Islet precursor cell (in vitro differentiated cells): Measurements from ENCODE around the gene SHISA6.

Experiments used
- DNase-seq: peaks from one replicate; pipeline ENCODE4 v3.0.0-alpha.2; 2018

The SHISA6 gene

GRCh38 chr17:11240841-11241610 is at the start of gene SHISA6:
TSS of gene SHISA6 (plus strand) at chr17:11241213.
- DNase-seq, result peak; percentile 72

DNA sequence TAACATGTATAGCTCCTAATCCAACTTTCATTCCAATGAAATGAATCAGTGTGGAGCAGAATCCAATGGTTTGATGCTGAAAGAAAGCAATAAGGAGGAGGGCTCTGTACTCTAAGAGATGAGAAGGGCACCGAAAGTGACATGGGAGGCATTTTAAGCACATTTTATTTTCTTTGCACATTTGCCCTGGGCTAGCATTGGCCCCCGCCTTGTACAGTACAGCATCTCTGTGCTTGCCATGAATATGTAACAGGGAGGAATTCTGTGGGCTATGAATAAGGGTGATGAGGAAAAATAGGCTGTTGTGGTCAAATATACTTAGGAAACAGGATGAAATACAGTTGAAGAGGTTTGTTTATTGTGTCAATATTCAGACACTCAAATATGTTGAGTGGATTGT is 45.2 kb upstream of the SHISA6 start:
- no peak for DNase-seq

- no peak for DNase-seq
Measured at GRCh38 chr17:11204991-11205390, 36.0 kb upstream of the SHISA6 start.

- no peak for DNase-seq
Measured at GRCh38 chr17:11205659-11206058, 35.4 kb upstream of the SHISA6 start.

DNA sequence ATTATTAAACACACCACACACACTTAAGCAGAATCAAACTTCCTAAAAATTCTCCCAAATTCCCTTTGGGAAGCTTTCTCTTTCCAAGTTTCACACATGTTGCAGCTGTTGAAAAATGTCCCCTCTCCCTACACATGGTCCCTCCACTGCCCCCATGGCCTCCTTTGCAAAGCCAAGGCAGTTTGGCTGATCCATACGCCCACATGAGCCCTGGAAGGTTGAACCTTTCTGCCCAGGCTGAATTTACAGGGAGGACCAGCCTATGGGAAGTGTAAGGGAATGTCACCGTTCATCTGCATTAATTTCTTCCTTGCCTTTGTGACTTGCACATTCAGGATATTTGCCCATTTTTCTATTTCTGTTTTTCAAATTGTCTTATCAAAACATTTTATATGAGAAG is 31.1 kb upstream of the SHISA6 start:
- no peak for DNase-seq

GRCh38 chr17:11212792-11213191 is 28.2 kb upstream of the SHISA6 start:
- no peak for DNase-seq

GRCh38 chr17:11216976-11217375 is 24.0 kb upstream of the SHISA6 start:
- no peak for DNase-seq

DNA sequence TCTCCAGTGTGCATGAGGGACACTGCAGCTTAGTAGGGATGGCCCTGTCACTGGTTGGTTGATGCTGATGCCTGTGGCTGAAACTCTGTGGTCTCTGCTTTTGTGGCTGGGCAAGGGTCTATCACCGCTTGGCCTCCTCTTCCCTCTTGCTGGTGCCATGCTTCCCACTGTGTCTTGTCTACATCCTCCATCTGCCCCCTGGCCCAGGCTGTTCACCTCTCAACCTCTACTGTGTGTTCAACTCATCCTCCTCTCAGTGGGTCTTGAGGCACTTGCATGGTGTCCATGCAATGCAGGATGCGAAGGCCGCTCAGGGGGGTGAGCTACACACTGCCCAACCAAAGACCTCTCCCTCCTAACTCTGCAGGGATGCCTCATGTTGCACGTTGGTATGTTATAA is 19.8 kb upstream of the SHISA6 start:
- DNase-seq, result no peak

DNA sequence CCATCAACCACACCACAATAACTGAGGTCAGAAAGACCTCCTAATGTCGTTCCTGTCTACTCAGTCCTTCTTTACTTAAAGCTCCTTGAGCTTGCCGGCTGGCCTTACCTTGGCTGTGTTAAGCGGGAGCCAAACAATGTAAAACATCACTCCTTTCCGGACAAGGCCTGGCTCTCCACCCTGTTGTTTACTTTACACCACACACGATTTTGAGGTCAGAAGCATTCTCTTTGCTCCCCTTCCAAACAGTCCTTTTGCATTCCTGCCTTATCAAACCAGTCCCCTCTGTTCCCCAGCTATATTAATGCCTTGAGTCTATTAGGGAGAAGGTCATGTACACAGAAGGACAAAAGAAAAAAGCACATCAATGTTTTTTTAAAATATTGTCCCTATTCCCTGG is 19.3 kb upstream of the SHISA6 start:
- no peak for DNase-seq

- DNase-seq, result peak; percentile 82
Measured at GRCh38 chr17:11238705-11239104, 2.3 kb upstream of the SHISA6 start.

DNA sequence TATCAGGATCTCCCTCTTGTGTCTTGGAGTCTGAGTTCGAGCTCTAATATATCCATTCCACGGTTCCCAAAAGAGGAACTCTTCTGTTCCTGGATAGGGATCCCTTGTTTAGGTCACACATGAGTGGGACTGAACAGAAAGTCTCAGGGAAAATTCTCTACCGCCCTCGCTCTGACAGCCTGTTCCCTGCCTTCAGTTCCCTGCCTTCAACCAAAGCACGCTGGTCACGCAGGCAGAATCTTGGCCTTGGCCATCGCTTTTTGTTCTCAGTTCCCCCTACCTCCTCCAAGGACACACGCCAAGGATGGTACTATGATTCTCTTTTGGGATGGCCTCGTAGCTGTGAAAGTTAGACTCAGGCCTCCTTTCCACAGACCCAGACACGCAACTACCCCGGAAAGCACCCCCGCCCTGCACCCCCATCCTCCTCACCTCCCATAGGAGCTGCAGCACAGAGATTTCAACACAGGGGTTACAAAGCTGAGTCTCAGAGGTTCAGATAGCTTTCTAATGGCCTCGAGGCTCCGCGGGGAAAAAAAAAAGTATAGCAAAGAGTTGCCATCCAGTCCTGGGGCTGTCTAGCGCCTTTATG is 1.5 kb upstream of the SHISA6 start:
- no peak for DNase-seq

- DNase-seq, result peak; percentile 79
Measured at GRCh38 chr17:11240041-11240840, 772 bp upstream of the SHISA6 start.

DNA sequence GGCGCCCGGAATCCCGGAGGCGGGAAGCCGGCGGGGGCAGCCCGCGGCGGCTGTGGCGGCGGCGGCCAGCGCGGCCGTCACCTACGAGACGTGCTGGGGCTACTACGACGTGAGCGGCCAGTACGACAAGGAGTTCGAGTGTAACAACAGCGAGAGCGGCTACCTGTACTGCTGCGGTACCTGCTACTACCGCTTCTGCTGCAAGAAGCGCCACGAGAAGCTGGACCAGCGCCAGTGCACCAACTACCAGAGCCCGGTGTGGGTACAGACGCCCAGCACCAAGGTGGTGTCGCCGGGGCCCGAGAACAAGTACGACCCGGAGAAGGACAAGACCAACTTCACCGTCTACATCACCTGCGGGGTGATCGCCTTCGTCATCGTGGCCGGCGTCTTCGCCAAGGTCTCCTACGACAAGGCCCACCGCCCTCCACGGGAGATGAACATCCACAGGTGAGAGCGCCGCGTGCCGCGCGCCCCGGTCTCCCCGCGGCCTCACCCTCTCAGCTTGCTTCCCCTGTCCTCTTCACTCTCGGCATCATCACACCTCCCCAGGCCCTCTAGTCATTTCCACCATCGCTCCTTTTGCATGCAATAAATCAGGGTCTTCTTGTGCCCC is 706 bp downstream of the SHISA6 start:
- DNase-seq, result peak; percentile 62

GRCh38 chr17:11242411-11242810 is 1.4 kb downstream of the SHISA6 start:
- DNase-seq, result no peak

- peak; percentile 74 for DNase-seq
Measured at GRCh38 chr17:11244776-11245175, 3.8 kb downstream of the SHISA6 start.

- no peak for DNase-seq
Measured at GRCh38 chr17:11245187-11245586, 4.2 kb downstream of the SHISA6 start.

DNA sequence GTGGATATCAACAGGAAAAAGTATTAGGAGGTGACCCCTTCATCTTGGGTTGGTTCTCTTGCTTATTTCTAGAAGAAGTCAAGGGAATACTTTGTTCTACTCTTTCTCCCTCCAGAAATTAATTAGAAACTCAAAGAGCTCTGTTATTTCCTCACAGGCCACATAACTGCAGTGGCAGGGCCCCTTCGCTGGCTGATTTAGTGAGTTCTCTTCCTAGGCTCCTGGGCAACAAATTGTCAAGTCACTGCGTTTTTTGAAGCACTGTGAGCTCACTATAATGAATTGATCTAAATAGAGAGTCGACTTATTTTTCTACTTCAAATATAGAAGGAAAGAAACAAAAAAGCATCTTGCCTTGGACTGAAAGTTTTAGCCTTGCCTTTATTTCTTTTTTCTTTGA is 4.8 kb downstream of the SHISA6 start:
- DNase-seq, result no peak

- DNase-seq, result no peak
Measured at GRCh38 chr17:11250161-11250560, 9.1 kb downstream of the SHISA6 start.

- DNase-seq, result peak; percentile 81
Measured at GRCh38 chr17:11251561-11252107, 10.6 kb downstream of the SHISA6 start.

DNA sequence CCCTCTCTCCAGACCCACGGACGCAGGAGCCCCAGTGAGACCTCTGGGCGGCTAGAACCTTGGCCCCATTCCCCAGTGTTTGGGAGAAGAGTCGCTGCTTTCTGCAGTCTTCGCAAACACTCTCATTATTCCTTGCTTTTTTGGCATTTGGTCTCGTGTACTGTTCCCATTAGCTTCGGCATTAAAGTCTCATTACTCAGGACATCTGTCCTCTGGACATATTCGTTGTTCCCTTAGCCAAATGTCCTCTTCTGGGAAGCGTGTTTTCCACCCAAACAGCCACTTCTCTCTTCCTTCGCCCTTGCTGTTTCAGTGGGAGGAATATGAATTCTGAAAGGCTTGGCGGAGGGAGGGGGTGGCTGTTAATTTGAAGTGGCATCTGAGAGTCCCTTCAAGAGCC is 11.1 kb downstream of the SHISA6 start:
- DNase-seq, result no peak

GRCh38 chr17:11256877-11257276 is 15.9 kb downstream of the SHISA6 start:
- no peak for DNase-seq

DNA sequence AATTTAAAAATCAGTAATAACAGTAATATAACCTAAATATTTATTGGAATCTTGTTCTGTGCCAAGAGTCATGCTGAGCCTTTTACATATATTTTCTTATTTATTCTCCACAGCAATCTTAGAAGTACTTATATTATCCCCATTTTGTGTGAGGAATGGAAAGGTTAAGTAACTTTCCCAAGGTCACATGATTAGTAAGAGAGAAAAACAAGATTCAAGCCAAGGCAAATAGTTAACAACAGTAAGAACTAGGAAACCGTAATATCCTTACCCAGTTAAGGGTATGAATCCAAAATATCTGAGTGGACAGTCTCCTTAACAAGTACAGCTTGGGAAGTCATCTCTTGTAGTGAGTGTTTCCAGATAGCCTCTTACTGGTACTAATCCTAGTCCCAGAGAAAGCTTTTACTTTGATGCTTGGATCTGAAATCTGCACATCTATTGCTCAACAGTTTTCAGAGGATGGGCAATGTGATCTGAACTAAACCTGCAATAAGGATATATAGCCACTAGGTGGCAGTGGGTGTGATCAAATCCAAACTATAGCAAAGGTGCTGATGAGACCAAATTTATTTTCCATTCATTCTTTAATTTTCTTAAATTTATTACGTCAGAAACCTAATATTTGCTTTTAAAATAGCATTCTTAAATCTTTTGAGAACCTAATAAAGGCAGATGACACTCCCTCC is 23.3 kb downstream of the SHISA6 start:
- DNase-seq, result peak; percentile 22
